WTC11 (cell line): ENCODE results near the gene PCDHGC5.

ENCODE experiments used
- TF ChIP-seq, protein P1 (sequence below): fragments of 200-600 bp; IDR thresholded peaks from 2 replicates; pipeline ENCODE4 v1.8.0; 2022; ENCODE audit warnings: antibody characterized with exemption
- TF ChIP-seq, protein P2 (sequence below): sonication (generic); formaldehyde crosslinking; IDR thresholded peaks from 2 replicates; pipeline ENCODE4 v1.8.0; 2023; ENCODE audit warnings: mild to moderate bottlenecking, missing genetic modification reagents

DNA sequence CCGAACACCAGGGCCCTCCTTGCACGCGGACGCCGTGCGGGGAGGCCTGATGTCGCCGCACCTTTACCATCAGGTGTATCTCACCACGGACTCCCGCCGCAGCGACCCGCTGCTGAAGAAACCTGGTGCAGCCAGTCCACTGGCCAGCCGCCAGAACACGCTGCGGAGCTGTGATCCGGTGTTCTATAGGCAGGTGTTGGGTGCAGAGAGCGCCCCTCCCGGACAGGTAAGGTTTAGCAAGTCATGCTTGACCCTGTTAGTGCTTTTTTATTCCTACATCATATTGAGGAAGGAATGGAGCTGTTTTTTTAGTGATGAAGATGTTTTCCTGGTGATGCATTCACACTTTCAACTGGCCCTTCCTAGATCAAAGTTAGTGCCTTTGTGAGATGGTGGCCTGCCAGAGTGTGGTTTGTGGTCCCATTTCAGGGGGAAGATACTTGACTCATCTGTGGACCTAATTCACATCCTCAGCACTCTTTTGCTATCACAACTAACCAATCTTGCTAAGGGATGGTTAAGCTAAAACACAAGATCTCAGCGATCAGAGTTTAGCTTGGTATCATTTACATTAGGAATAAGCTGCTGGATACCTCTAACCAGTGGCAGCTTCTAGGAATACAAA is 10.4 kb upstream of the PCDHGC5 start:
- TF ChIP-seq, protein P1, sequence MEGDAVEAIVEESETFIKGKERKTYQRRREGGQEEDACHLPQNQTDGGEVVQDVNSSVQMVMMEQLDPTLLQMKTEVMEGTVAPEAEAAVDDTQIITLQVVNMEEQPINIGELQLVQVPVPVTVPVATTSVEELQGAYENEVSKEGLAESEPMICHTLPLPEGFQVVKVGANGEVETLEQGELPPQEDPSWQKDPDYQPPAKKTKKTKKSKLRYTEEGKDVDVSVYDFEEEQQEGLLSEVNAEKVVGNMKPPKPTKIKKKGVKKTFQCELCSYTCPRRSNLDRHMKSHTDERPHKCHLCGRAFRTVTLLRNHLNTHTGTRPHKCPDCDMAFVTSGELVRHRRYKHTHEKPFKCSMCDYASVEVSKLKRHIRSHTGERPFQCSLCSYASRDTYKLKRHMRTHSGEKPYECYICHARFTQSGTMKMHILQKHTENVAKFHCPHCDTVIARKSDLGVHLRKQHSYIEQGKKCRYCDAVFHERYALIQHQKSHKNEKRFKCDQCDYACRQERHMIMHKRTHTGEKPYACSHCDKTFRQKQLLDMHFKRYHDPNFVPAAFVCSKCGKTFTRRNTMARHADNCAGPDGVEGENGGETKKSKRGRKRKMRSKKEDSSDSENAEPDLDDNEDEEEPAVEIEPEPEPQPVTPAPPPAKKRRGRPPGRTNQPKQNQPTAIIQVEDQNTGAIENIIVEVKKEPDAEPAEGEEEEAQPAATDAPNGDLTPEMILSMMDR = peak; percentile 65
- TF ChIP-seq, protein P2, sequence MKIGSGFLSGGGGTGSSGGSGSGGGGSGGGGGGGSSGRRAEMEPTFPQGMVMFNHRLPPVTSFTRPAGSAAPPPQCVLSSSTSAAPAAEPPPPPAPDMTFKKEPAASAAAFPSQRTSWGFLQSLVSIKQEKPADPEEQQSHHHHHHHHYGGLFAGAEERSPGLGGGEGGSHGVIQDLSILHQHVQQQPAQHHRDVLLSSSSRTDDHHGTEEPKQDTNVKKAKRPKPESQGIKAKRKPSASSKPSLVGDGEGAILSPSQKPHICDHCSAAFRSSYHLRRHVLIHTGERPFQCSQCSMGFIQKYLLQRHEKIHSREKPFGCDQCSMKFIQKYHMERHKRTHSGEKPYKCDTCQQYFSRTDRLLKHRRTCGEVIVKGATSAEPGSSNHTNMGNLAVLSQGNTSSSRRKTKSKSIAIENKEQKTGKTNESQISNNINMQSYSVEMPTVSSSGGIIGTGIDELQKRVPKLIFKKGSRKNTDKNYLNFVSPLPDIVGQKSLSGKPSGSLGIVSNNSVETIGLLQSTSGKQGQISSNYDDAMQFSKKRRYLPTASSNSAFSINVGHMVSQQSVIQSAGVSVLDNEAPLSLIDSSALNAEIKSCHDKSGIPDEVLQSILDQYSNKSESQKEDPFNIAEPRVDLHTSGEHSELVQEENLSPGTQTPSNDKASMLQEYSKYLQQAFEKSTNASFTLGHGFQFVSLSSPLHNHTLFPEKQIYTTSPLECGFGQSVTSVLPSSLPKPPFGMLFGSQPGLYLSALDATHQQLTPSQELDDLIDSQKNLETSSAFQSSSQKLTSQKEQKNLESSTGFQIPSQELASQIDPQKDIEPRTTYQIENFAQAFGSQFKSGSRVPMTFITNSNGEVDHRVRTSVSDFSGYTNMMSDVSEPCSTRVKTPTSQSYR (CRISPR knock-in tag) = no peak
